SK-N-DZ (cell line): Measurements from ENCODE around the gene CYP26B1. TPM values are rescaled to one million over a fixed set of nuclear protein-coding genes. Genes with fewer than 3 reads are reported as not detected.
A peak's percentile ranks its signal among the peaks of the same experiment; 100 is the strongest.

Source experiments
- DNase-seq: peaks from one replicate; pipeline ENCODE4 v3.0.0-alpha.2; 2015; ENCODE audit warnings: low spot score
- polyA plus RNA-seq, 2 experiments: library from polyadenylated mRNA; depleted of rRNA; stranded (reverse); fragments of >200 nt; gene quantifications; 2 replicates each; pipeline ENCODE4 v1.2.3, GENCODE V29; 2014

CYP26B1 gene
- 0.13 TPM in 1 of 2 replicates, not detected in the other for polyA plus RNA-seq (2014; cell fraction: cytosol; rRNA removed)
- 0.34 and 0.73 TPM in 2 replicates for polyA plus RNA-seq (2014; cell fraction: nucleus; rRNA removed)

GRCh38 chr2:72147303-72147971 lies at the start of gene CYP26B1:
TSS of gene CYP26B1 (minus strand) at chr2:72147862. CDS start at chr2:72147834, 28 bp downstream.
- DNase-seq = no peak

GRCh38 chr2:72193723-72194122 lies 46.1 kb upstream of the CYP26B1 start:
- DNase-seq = no peak

- no peak for DNase-seq
These were observed 43.8 kb upstream of the CYP26B1 start for GRCh38 chr2:72191441-72191840.

- DNase-seq = no peak
These were observed 37.5 kb upstream of the CYP26B1 start for GRCh38 chr2:72185206-72185605.

- no peak for DNase-seq
These were observed 35.8 kb upstream of the CYP26B1 start for GRCh38 chr2:72183466-72183865.

GRCh38 chr2:72183016-72183415 lies 35.4 kb upstream of the CYP26B1 start:
- DNase-seq = no peak

GRCh38 chr2:72182547-72182946 lies 34.9 kb upstream of the CYP26B1 start:
- no peak for DNase-seq

GRCh38 chr2:72181616-72182015 lies 34.0 kb upstream of the CYP26B1 start:
- no peak for DNase-seq

GRCh38 chr2:72180351-72180750 lies 32.7 kb upstream of the CYP26B1 start:
- DNase-seq = no peak

GRCh38 chr2:72178551-72178950 lies 30.9 kb upstream of the CYP26B1 start:
- DNase-seq = no peak

- DNase-seq = no peak
These were observed 28.6 kb upstream of the CYP26B1 start for GRCh38 chr2:72176281-72176680.

- no peak for DNase-seq
These were observed 28.0 kb upstream of the CYP26B1 start for GRCh38 chr2:72175636-72176035.

- peak; percentile 72 for DNase-seq
These were observed 26.1 kb upstream of the CYP26B1 start for GRCh38 chr2:72173640-72174321.

- no peak for DNase-seq
These were observed 24.8 kb upstream of the CYP26B1 start for GRCh38 chr2:72172478-72172877.

GRCh38 chr2:72166279-72166678 lies 18.6 kb upstream of the CYP26B1 start:
- no peak for DNase-seq

GRCh38 chr2:72165792-72166191 lies 18.1 kb upstream of the CYP26B1 start:
- DNase-seq = no peak

GRCh38 chr2:72162574-72162973 lies 14.9 kb upstream of the CYP26B1 start:
- no peak for DNase-seq

GRCh38 chr2:72159211-72159993 lies 11.7 kb upstream of the CYP26B1 start:
- peak; percentile 91 for DNase-seq

GRCh38 chr2:72157871-72158771 lies 10.5 kb upstream of the CYP26B1 start:
- no peak for DNase-seq

GRCh38 chr2:72156872-72157271 lies 9.2 kb upstream of the CYP26B1 start:
- DNase-seq = no peak

- no peak for DNase-seq
These were observed 8.1 kb upstream of the CYP26B1 start for GRCh38 chr2:72155737-72156136.
